Colon (tissue), 2 donors: ENCODE measurements around the gene KCNMB1.

ENCODE experiments used
- FAIRE-seq: peaks from 2 replicates; lab custom pipeline; 2012; peaks lifted over from hg19 to GRCh38; lab: Jason Lieb, UNC
- donor health status: control.
- donor health status: control.

KCNMB1 gene

DNA sequence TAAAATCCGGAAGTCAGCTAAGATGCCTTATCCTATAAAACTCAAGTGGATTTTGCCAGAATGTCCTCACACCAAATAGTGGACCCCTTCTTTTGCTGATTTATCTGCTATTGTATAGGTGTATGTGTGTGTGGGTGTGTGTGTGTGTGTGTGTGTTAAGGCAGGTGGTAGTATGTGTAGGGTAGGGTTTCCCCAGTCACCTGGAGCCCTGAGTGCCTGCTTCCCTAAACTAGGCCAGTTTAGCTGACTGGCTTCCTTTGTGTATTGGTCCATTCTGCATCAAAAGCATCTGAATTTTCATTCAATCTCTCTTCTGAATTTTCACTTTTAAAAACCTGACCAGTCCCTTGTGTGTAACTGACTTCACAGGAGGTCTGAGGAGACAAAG, 49.4 kb downstream of the KCNMB1 start:
- no peak for FAIRE-seq

DNA sequence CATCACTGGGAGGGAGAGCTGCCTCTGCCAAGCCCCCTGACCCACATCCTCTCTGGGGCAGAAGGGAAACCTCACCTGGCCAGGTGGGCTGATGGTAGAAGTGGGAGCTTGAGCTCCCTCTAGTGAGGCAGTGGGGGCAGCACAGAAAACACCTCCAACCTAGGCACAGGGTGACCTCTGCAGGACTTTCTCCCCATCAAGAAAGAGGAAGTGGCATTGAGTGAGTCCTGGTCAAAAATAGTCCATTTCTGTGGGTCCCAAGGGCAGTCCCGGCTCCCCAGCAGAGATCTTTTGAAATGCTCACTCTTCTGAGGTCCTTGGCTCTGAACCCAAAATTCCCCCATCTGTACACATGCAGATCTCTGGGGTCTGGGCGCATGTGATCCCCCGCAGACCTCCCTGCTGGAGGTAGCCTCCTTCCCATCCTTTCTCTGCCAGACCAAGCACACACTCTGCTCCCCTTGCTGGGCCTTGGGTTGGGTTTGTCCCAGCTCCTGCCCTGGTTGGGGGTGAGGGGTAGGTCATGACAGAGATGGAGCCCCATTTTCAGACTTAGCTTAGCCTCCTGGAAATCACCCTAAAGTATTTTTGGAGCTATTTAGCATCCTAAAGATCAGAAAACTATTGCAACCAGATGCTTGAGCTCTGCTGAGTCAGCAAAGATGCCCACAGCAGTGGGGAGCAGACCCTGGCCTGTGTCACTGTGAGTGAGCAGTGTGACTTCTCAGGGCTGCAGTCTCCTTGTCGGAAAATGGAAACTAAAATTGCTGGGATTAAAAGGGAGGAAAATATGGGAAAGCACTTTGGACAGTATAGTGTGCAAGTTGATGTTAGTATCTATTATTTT, 50.0 kb downstream of the KCNMB1 start:
- FAIRE-seq = no peak

DNA sequence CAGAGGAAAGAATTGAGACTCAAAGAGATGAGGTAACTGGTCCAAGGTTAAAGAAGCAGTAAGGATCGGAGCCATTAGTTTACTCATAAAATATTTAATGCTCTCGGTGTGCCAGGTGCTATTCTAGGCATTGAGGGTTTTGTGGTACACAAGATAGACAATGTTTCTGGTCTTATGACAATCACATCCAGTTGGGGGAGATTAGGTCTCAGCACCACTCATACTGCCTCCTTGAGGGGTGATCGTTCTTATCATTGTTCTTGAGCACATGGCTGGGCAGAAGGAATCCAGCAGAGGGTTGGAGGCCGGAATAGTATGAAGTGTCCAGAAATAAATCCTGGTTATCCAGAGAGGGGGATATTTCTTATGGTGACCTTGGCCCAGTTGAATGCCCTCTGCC, 50.9 kb downstream of the KCNMB1 start:
- FAIRE-seq = no peak

DNA sequence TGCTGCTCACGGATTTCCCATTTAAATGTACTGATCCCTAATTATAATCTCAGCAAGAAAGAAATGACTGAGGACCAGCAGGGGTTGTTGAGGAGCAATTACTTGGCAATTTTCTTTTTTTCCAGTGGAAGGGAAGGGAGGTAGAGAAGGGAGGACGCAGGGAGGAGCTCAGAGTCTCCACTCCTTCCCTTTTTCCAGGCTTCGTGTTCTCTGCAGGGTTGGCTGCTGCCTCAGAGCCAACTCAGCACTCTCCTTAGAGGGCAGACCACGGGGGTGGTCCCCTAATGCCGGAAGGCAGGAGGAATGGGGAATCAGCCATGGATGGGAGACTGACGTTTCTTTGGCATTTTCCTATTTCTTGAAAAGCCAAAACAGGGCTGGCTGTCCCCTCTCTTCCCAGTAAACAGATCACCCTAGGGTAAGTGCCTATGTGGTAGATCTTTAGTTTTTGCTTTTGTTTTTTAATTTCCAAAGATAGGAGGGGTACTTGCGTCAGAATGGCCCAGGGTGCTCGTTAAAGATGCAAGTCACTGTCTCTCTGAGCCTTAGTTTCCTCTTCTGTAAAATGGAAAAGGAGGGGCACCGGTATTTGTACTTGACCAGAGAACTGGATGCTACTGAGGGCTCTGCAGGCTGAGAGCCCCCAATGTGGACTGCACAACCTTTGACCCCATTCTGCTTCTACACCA, 52.0 kb downstream of the KCNMB1 start:
- no peak for FAIRE-seq

DNA sequence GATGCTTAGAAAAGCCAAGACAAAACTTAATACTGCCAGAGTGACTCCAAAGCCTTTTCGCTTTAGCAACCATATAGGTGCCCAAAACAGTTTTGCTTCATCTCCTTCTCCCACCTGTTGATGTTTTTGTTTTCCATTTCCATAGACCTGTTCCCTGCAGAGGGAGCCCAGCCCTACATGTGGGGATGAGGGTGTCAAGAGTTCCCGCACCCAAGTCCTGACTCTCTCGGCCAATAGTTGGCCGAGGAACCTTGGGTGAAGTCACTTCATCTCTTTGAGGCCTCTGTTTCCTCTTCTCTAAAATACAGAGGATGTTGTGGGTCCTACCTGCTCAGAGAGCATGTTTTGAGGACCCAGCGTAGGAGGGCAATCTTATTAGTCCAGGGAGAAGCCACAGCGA, 53.1 kb downstream of the KCNMB1 start:
- no peak for FAIRE-seq

DNA sequence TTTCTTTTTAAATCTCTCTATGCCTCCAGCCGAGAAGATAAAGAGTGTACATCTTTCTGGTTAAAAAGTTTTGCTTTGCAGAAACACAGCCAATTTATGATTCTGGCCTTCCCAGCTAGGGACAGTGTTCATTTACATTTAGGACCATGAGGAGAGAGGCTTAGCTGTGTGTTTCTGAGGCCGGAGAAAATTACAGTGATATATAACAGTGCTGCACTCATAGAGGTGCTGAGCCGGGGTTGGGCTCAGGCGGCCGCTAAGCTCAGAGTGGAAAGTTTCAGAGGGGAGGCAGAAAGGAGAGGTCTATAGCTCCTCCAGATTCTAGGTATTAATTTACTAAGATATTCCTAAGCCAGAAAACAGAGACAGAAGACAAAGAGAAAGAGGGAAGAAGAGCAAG, 54.5 kb downstream of the KCNMB1 start:
- no peak for FAIRE-seq

DNA sequence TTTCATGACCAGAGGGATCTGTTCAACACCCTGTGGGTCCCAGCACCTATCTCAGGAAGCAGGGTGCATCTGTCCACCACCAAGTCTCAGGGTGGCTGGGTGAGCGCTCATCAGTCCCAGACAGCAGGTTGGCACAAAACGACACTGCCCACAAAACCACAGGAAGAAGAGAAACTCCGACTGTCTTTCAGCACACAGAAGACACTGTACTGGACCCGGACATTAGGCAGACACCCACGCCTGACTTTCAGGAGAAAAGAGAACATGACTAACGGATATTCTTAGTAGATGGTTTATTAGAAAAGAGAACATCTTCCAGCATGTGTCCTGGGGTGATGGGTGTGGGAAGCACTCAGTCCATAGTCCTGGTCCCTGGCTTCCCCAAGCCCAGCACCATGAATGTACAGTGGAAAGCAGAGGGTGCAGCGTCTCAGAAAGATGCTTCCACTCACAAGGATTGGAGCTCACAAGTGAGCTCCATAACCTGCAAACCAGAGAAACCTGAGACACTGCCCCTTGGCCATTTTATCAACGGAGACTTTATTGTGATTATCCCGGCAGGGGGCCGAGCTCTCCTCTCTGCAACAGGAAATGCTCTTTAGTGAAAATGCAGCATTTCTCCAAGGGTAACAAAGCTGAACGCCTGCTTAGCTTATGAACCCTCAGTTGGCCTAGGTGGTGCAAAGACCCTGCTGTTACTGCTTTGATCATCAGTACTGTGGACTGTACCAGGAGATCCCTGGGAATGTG, 55.8 kb downstream of the KCNMB1 start:
- FAIRE-seq = no peak

DNA sequence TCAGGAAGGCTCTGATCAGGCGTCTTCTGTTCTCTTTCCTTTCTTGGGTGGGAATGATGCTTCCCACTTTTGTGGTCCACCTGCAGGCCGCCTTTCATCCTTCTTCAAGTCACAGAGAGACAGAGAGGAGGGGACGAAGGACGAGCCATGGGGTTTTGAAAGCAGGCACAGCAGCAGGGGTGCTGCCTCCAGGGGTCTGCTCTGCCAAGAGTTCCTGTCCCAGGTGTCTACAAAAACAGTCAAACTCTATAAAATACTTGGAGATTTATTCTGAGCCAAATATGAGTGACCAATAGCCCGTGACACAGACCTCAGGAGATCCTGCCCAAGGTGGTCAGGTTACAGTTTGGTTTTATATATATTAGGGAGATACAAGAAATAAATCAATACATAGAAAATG, 57.1 kb downstream of the KCNMB1 start:
- FAIRE-seq = no peak

DNA sequence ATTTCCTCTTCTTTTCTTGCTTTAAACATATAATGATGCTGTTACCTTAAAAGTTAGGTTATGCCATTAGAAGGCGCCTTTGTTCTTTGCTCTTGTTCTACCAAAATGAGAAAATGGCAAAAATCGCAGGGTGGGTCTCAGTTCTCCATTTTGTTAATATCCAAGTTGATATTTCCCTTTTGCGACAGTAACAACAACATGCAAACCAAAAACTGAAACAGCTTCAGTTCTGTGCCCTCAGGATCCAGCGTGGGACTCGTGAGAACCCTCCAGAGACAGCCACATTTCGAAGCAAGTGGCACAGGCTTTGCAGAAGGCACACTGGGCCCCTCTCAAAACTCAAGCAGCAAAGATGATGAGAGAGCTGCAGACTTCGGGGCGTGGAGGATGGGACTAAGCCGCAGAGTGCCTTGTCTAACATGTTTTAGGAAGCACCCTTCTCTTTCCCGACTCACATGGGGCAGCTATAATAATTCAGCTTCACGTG, 58.6 kb downstream of the KCNMB1 start:
- no peak for FAIRE-seq

DNA sequence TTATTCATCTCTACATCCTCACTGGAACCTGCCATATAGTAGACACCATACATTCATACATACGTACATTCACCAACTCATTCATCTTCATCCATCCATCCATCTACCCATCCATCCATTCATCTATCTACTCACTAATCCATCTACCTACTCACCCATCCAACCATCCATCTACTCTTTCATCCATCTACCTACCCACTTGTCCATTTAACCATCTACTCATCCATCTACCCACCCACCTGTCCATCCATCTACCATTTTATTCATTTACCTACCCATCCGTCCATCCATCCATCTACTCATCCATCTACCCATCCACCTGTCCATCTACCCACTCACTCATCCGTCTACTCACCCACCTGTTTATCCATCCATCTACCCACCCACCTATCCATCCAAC, 59.6 kb downstream of the KCNMB1 start:
- no peak for FAIRE-seq

DNA sequence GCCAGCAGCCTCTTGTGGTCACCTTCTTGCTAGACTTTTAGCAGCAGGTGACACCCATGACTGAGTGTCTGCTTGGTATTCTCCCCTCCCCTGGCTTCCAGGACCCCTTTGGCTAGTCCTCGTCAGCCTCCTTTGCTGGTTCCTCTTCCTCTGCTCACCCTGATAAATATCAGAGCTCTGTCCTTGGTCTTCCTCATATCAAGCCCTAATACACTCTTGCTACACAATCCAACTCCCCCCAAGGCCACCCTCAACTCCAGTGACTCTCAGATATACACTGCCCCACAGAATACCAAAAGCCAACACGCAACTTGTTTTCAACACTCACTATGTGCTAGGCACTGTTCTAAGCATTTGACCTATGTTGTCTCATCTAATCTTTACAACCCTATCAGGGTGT, 61.3 kb downstream of the KCNMB1 start:
- no peak for FAIRE-seq

DNA sequence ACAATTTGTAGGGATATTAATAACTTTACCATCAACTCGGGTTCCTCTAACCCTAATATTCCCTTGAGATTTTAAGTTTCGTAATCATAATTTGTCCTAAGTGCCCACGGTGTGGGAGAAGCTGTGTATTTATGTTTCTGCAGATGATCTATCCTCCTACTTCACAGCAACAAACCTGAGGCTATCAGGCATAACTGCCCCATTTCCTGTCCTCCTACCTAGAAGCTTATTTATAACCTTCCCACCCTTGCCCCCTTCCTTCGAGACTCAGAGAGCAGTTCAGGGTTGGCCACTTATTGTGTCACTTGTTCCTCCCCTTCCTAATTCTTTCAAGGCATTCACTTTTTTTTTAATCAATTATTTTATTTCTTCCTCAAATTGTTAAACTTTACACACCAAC, 62.0 kb downstream of the KCNMB1 start:
- FAIRE-seq = no peak
